KOPT-K1 (cell line): Measurements from ENCODE around the gene CSPG5.

Experiments
- H3K27ac ChIP-seq: fragments of 200-600 bp; sonication (generic); 2 replicates; pipeline ENCODE4 v1.5.1; 2016; ENCODE audit warnings: antibody characterized with exemption, mild to moderate bottlenecking, low read depth, low read length; ENCODE audit not compliant: poor library complexity, severe bottlenecking
- H3K36me3 ChIP-seq: fragments of 200-600 bp; sonication (generic); 2 replicates; pipeline ENCODE4 v1.5.1; 2017; ENCODE audit warnings: antibody characterized with exemption, mild to moderate bottlenecking, low read length, moderate library complexity; ENCODE audit not compliant: insufficient read depth
- H3K9me3 ChIP-seq: fragments of 200-600 bp; sonication (generic); 2 replicates; pipeline ENCODE4 v1.5.1; 2017; ENCODE audit warnings: antibody characterized with exemption, low read length, mild to moderate bottlenecking; ENCODE audit not compliant: insufficient read depth, poor library complexity, severe bottlenecking

CSPG5 gene

DNA sequence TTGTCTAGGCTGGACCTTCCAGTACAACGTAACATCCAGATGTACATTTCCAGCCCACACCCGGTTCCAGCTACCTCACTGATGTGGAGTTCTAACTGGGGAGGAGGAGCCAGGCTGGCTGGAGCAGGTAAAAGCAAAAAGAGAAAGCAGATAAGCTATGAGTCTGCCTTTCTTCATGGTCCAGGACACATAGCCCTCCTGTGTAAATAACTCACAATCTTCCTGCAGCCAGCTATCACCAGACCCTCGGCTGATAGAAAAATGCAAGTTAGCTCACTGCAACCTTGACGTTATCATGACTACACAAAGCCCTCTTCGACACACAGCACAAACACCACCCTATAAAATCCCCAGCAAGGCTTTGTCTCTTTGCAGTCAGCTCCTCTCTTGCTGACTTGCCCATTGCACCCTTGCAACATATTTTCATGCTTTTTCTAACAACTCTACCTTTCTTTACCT lies 44.6 kb downstream of the CSPG5 start:
- H3K27ac ChIP-seq, result no peak overlapping the region
- H3K36me3 ChIP-seq, result no peaks in the 10 kb centered on the region
- H3K9me3 ChIP-seq, result no peaks in the 10 kb centered on the region

DNA sequence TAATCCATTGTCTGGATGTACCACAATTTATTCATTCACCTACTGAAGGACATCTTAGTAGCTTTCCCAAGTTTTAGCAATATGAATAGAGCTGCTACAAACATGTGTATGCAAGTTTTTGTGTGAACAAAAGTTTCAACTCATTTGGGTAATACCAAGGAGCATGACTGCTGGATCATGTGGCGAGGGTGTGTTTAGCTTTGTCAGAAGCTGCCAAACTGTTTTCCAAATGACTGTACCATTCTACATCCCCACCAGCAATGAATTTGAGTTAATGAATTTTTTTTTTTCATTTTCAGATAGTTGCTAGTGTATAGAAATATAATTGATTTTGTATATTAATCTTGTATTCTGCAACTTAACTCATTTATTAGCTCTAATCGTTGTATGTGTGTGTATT lies 45.2 kb downstream of the CSPG5 start:
- Histone ChIP-seq H3K36me3 (no peaks in the 10 kb centered on the region), H3K27ac (no peak overlapping the region), H3K9me3 (no peaks in the 10 kb centered on the region)

DNA sequence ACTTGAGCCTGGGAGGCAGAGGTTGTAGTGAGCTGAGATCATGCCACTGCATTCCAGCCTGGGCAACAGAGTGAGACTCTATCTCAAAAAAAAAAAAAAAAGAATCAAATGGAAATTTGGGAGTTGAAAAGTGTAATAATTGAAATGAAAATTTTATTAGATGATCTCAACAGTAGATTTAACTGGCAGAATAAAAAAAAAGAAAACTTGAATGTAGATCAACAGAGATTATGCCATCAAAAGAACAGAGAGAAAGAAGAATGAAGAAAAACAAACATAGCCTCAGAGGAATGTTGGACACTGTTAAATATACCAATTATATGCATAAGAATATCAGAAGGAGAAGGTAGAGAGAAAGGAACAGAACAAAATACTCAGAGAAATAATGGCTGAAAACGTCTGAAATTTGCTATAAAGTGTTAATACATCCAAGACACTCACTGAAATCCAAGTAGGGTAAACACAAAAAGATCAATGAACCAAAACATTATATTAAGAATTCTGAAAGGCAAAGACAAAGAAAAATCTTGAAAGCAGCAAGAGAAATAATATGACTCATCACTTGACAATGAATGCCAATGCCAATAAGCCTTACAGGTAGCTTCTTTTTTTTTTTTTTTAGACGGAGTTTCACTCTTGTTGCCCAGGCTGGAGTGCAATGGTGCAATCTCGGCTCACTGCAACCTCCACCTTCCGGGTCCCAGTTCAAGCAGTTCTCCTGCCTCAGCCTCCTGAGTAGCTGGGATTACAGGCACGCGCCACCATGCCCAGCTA lies 50.5 kb downstream of the CSPG5 start:
- H3K9me3 ChIP-seq, result no peaks in the 10 kb centered on the region
- no peaks in the 10 kb centered on the region for H3K36me3 ChIP-seq
- no peak overlapping the region for H3K27ac ChIP-seq

DNA sequence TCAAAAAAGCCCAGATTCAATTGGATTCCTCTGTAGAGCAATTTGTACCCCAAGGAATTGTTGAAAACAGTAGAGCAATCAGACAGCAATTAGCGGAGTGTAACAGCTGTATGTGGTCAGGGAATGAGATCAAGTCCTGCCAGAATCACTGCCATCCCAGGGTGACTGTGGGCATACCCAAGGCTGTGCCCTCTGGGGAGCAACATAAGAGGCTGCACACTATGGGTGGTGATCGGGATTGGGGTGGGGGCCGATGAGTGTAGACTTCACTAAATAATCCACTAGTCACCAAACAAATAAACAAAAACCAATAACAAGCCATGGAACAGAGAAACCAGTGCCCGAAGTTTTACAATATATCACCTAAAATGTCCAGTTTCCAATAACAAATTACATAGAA lies 53.0 kb downstream of the CSPG5 start:
- Histone ChIP-seq H3K9me3 (no peaks in the 10 kb centered on the region), H3K36me3 (no peaks in the 10 kb centered on the region), H3K27ac (no peak overlapping the region)

DNA sequence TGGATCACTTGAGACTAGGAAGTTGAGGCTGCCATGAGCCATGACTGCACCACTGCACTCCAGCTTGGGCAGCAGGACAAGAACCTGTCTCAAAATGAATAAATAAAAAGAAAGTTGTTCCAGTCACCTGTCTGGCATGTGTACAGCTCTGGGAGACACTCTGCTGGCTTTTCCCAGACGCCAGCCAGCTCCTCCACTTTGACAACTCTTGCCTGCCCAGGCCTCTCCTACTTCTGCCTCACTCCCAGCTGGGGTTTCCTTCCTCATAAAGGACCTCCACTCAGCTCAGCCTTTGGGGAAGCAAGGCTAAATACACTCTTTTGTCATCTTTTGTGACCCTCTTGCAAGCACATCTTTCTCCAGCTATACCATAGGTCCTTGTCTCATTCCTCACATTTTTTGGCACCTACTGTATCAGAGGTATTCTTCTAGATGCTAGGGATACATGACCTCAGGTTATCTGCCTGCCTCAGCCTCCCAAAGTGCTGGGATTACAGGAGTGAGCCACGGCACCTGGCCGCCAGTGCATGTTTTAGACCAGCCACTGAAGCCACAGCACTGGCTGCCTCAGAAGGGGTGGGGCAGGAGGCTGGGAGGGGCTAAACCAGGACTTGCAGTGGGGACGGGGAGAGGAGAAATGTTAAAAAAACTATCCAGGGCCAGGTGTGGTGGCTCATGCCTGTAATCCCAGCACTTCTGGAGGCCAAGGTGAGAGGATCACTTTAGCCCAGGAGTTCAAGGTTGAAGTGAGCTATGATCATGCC lies 55.2 kb downstream of the CSPG5 start:
- Histone ChIP-seq H3K27ac (no peak overlapping the region), H3K36me3 (no peaks in the 10 kb centered on the region), H3K9me3 (no peaks in the 10 kb centered on the region)

DNA sequence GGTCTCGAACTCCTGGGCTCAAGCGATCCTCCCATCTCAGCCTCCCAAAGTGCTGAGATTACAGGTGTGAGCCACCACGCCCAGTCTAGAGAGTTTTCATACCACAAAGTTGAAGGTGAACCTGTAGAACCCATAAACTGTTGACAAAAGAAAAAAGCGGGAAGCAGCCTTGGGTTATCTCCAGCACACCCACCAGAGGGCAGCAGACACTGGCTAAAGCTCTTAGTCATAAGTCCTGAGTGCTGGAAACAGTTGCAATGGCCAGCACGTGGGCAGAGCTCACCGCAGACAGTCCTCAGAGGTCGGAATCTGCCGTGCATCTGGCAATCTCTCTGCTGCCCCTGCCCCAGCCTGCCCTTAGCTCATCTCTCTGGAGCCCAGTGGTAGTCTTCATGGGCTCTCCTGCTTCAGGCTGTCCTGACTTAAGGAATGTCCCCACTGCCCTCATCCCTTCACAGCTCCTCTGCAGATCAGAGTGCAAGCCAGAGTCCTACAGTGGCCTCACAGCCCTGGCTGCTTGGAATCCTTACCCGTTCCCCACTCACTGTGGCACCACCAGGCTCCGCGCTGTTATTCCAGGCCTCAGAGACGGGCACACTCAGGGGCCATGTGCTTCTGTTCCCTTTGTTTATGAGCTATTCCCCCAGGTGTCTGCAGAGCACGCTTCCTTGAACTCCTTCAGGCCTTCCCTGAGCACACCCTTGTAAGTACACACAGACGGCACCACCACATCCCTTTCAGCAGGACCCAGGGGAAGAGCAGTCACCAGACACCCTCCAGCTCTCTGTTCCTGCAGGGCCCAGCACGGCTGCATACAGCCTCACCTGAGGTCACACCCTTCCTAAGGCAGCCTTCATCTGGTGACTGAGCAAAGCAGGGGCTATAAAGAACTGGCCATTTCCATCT lies 56.3 kb downstream of the CSPG5 start:
- Histone ChIP-seq H3K27ac (peak overlapping the region; percentile 54), H3K9me3 (no peaks in the 10 kb centered on the region), H3K36me3 (no peaks in the 10 kb centered on the region)

DNA sequence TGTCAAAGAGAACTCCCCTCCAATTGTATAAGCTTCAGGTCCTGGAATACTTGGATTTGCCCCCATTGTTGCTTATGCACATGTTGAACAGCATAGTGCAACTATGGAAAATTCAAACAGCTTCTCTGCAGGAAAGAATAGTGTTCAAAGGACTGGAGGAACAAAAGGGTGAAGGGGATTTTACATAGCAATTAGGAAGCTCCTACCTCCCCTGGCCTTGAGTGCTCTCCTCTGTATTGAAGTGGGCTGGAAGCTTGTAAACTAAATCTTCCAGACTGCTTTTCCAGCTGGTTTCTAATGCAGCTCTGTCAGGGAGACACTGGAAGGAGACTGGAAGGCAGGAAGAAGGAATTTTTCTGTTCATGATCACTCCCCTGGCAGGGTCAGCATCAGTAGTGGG lies 57.9 kb downstream of the CSPG5 start:
- H3K9me3 ChIP-seq, result no peaks in the 10 kb centered on the region
- H3K36me3 ChIP-seq, result no peaks in the 10 kb centered on the region
- no peak overlapping the region for H3K27ac ChIP-seq

DNA sequence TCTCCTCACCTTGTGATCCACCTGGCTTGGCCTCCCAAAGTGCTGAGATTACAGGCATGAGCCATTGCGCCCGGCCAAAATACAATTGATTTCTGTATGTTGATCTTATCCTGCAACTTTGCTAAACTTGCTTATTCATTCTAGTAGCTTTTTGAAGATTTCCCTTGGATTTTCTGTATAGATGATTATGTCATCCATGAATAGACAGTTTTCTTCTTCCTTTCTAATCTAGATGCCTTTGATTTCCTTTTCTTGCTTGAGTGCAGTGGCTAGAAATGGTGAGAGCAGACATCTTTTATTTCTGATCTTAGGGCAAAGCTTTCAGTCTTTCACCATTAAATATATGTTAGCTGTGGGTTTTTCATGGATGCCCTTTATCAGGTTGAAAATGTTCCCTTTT lies 60.7 kb downstream of the CSPG5 start:
- no peaks in the 10 kb centered on the region for H3K36me3 ChIP-seq
- H3K27ac ChIP-seq, result no peak overlapping the region
- no peaks in the 10 kb centered on the region for H3K9me3 ChIP-seq

DNA sequence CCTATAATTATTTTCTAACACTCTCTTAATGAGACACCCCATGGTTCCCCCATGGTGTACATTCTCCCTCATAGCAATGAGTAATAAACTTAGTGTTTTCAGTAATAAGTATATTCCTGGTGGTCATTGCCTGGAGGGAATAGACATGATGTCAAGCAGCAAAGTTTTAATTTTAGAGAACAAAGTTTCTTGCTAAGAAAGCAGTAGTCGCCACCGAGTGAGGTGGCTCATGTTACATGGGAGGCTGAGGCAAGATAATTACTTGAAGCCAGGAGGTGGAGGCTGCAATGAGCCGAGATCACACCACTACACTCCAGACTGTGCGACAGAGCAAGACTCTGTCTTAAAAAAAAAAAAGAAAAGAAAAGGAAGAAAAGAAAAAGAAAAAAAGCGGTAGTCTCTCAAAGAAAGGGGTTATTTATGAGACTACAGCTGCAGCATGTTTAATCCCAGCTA lies 62.8 kb downstream of the CSPG5 start:
- no peak overlapping the region for H3K27ac ChIP-seq
- peaks cover 4% of the 10 kb centered on the region for H3K36me3 ChIP-seq
- H3K9me3 ChIP-seq, result no peaks in the 10 kb centered on the region

DNA sequence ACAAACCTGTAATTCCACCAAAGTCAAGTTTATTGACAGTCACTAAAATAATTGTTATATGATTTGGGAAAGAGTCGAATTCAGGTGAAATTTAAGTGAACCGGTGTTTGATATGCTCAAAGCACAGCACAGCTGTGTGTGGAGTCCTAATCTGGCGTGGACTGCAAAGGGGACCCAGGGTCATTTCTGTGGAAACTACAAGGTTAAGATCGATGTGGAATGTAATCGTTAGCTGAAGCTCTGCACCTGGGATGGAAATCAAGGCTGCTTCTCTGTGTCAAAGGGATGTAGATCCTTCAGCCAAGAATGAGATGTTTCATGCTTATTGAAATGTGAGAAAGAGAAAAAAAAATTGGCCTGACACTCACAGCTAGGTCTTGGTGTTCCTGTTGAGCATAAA lies 63.6 kb downstream of the CSPG5 start:
- Histone ChIP-seq H3K27ac (no peak overlapping the region), H3K9me3 (no peaks in the 10 kb centered on the region), H3K36me3 (peaks cover 12% of the 10 kb centered on the region)

DNA sequence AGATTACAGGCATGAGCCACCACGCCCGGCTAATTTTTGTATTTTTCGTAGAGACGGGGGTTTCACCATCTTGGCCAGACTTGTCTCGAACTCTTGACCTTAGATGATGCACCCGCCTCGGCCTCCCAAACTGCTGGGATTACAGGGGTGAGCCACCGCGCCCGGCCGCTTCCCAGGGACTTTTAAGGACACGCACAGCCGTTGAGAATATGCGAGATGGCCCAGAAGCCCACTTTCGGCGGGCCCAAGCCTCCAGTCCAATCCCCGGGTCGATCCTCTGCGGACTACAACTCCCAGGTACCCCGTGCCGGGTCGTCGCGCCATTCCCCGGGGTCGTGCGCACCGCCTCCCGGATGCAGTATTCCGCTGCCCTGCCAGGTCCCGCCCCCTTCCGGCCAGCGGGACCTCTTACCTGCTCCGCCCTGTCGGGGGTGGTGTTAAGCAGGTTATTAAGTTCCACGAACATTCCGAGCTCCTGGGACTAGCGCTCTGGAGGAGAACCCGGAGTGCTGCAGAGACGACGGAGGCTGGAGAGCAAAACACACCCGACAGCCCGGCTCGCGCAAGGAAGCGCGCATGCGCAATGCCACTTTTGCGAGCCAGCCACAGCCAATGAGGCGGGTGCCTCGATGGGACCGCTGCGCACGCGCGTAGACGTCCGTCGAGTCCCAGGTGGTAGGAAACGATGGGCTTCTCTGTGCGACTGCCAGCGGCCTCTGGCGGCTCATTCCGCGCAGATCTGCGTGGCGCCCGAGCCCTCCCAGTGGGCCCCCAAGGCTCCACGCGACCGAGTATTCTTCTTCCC lies 65.3 kb downstream of the CSPG5 start, which contains the start of gene ELP6:
ELP6 (minus strand) TSS at position 588 of the 805 bp plus-strand sequence; CDS start at position 466, 122 bp downstream.
- Histone ChIP-seq H3K27ac (peak within 1 kb of the TSS; percentile 95), H3K9me3 (no peaks in the 10 kb centered on the region), H3K36me3 (peaks cover 29% of the 10 kb centered on the region)

DNA sequence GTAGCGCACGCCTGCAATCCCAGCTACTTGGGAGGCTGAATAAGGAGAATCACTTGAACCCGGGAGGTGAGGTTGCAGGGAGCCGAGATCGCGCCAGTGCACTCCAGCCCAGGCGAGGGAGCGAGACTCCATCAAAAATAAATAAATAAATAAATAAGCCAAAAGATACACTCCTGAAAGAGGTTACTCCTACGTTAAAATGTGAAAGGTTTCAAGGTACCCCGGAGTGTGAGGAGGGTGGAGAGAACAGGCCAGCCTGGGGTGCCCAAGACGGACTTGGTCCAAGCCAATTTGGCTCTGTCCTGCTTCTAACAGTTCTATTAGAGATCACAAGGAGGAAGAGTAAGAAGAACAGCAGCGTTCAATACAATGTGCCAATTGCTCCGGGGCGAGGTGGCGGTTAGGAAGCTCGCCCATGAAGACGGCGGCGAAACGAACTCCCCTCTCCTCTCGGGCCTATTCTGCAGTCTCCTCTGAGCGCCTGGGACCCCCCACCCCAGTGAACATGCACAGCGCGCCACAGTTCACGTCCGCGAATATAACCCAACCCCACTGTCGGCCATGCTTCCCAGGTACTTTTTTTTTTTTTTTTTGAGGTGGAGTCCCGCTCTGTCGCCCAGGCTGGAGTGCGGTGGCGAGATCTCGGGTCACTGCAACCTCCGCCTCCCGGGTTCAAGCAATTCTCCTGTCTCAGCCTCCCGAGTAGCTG lies 66.1 kb downstream of the CSPG5 start:
- Histone ChIP-seq H3K27ac (peak overlapping the region; percentile 95), H3K9me3 (no peaks in the 10 kb centered on the region), H3K36me3 (peaks cover 36% of the 10 kb centered on the region)
